NCI-H2227 (cell line): ENCODE data around the gene HTRA1.

Source experiments
- DNase-seq: peaks from one replicate; lab custom pipeline; 2025; ENCODE audit not compliant: unreplicated experiment; lab: John Stamatoyannopoulos, UW

Gene HTRA1

GRCh38 chr10:122461367-122461728 lies at the start of gene HTRA1:
Gene HTRA1 (plus strand): TSS chr10:122461553. CDS start chr10:122461653, 100 bp downstream.
- DNase-seq = peak; percentile 9

- no peak for DNase-seq
Measured at GRCh38 chr10:122413327-122413726, 48.0 kb upstream of the HTRA1 start.

DNA sequence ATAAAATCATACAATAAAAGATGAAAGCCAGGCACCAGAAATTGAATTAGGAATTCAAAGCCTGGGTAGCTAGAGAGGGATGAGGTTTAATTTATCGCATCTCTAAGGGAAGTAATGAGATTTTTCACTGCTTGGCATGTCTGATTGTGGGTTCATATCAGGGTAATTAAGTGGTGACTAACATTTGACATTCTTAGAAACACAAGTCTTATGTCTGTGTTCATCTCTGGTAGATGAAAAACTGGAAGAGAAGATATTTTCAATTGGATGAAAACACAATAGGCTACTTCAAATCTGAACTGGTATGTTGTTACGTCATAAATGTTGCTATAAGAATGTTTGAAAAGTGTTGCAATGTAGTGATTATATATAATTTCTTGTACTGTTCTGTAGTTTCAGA lies 43.7 kb upstream of the HTRA1 start:
- DNase-seq = no peak

DNA sequence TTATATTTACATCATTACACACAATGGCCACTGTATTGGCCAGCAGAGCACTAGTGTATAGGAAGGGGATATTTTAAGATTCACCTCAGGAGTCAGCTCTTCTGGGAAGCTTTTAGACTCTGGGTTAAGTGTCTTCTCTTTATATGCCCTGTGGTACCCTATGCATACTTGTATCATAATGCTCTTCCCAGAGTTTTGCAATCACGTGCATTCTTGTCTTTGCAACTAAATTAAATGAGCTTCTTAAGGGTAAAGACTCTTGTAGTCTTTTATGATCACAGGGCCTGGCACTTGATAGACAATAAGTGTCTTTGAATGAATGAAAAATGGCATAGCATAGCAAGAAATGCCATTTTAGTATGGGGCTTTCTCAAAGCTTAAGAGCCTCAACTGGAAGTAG lies 42.3 kb upstream of the HTRA1 start:
- DNase-seq = no peak

- DNase-seq = no peak
Measured at GRCh38 chr10:122419876-122420623, 41.3 kb upstream of the HTRA1 start.

- DNase-seq = no peak
Measured at GRCh38 chr10:122420624-122421007, 40.7 kb upstream of the HTRA1 start.

DNA sequence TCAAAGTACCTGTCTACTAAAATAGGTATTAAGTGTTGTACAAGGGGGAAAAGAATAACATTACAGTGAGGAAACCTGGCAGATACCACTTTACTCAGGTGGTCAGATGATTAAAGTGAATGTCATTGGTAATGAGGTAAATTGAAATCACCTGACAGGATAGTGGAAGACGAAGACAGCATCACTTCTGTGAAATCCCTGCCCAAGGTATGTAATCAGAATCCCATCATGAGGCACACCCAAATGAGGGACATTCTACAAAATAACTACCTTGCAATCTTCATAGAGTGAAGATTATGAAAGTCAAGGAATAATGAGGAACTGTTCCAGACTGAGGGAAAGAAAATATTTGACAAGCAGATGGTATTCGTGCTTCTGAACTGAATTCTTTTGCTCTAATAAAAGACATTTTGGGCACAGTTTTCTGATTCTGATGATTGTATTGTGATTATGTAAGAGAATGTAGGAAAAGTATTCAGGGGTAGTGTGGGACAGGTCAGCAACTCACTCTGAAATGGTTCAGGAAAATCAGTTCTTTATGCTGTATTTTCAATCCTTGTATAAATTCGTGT lies 40.2 kb upstream of the HTRA1 start:
- DNase-seq = no peak

DNA sequence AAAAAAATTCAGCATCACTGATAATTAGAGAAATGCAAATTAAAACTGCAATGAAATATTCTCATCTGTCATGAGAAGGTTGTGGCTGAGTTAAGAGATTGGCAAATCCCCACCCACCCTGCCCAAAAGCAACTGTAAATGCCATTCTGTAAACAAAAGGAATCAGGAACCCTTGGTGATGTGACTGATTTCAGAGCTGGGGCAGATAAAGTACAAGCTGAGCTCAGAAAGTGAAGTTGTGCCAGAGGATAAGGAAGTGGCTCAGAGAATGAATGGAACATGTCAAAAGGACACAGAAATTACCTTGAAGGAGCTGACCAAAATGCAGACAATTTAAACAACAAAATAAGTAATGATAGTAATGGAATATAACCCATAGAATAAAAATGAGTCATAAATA lies 39.6 kb upstream of the HTRA1 start:
- no peak for DNase-seq

DNA sequence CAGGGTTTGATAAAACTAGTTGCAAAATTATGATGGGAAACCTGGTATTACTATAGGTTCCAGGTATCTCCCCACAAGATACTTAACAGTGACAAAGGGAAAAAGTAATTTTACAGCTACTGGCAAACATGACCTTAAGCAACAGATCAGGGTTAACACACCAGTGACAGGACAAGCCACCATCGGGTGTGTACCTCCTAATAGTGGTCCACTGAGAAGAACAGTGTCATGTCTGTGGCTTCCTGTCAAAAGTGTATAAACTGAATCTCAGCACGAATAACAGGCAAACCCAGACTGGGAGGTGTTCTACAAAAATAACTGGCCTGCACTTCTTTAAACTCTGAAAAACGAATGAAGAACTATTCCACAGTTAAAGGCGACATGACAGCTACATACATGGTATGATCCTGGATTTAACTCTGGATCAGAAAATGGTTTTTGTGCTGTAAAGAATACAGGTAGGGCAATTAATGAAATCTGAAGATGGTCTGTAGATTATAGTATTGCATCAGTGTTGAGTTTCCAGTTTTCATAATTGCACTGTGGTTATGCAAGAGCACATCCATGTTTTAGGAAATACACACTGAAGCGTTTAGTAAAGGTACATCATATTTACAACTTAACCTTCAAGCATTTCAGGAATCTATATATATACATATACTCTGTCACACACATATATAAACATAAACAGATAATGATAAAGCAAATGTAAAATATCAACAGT lies 38.9 kb upstream of the HTRA1 start:
- no peak for DNase-seq

GRCh38 chr10:122424059-122424458 lies 37.3 kb upstream of the HTRA1 start:
- DNase-seq = no peak

DNA sequence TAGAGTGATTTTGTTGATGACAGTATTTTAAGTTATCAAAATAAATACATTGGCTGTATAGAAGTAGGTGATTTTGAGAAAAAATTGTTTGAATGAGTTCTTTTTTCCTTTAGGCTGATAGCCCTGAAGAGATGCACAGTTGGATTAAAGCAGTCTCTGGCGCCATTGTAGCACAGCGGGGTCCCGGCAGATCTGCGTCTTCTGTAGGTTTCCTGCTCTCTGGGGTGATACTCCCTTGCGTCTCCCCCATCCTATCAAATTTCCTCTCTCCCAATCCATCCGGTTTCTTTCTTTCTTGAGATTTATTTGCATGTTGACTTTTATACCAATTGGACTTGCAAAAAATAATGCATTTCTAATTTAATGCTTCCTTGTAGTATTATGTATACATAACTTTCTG lies 34.5 kb upstream of the HTRA1 start:
- DNase-seq = no peak

GRCh38 chr10:122427280-122427679 lies 34.1 kb upstream of the HTRA1 start:
- DNase-seq = no peak

DNA sequence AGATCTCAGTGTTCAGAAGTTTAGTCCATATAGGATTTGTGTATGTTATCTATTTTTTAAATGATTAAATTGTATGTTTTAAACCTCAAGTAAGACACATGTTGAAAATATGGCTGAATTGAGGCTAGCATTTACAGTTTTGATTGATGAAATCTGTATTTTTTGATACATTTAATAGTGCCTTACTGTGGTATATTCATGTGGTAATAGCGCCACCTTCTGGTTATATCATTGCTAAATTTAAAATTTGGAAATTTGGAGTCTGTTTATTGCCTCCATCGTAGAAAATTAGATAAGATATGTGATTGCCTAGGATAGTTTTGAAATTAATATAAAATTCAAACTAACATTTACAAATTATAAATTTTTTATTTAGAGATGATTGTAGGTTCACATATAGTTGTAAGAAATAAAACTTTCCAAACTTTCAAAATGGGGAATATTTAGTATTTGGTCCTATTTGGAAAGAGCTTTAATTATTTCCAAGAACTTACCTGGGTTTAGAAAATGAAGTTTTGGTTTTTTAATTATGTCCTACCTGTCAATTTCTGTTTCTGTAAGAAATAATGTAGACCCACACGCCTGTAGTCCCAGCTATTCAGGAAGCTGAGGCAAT lies 26.0 kb upstream of the HTRA1 start:
- DNase-seq = peak; percentile 59

- no peak for DNase-seq
Measured at GRCh38 chr10:122441961-122442360, 19.4 kb upstream of the HTRA1 start.

DNA sequence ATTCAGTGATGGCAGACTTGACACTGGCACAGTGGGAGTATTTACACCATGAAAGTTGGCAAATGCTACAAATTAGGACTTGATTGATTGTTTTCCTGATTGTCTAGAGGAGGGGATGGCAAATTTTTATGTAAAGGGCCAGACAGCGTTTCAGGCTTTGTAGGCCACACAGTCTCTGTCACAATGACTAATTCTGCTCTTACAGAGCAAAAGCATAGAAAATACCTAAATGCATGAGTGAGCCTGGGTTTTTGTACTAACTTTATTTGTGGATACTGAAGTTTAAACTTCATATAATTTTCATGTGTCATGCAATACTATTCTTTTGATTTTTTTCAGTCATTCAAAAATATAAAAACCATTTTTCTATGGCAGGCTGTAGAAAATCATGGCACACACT lies 15.9 kb upstream of the HTRA1 start:
- no peak for DNase-seq

GRCh38 chr10:122445904-122446303 lies 15.4 kb upstream of the HTRA1 start:
- no peak for DNase-seq

- DNase-seq = no peak
Measured at GRCh38 chr10:122446668-122447423, 14.5 kb upstream of the HTRA1 start.

- no peak for DNase-seq
Measured at GRCh38 chr10:122448600-122448999, 12.8 kb upstream of the HTRA1 start.

DNA sequence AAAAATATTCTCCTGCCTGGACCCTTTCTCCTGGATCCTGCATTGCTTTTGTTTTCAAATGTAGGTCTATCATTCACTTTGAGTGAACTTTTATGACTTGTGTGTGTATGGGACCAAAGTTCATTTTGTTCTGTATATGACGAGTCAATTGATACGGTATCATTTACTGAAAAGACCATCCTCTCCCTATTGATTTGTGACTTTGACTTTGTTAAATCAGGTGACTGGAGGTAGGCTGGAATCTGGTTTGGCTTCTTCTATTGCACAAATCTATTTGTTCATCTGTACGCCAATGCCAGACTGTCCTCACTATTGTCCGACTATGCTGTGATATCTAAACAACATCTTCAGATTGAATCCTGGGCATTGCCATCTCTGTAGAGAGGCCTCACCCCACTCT lies 12.2 kb upstream of the HTRA1 start:
- DNase-seq = no peak

DNA sequence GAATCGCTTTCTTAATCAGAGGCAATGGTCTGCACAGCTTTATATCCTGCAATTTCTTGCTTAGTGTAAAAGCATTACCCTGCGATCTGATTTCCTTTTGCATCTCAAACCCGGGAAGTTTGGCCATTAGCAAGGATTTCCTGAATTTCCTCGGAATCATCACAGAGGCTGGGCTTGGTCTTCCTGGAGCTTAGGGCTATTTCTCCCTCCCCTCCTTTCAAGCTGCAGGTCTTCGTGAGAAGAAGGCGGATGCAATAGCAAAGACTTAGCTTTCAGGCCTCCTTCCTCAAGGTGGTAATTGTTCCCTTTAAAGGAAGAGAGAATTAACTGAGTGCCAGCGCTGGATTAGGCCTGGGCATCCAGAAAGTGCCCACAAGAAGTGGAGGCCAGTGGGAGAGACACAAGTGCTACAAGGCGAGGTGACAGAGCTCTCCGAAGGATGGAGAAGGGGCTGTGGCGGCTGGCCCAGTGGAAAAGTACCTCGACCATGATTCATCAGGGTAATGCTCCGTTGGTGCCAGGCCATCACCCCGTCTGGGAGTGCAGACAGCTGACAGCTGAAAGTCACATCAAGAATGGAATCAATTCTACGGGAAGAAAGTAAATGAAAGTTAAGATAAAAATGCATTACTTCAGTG lies 10.9 kb upstream of the HTRA1 start:
- no peak for DNase-seq

DNA sequence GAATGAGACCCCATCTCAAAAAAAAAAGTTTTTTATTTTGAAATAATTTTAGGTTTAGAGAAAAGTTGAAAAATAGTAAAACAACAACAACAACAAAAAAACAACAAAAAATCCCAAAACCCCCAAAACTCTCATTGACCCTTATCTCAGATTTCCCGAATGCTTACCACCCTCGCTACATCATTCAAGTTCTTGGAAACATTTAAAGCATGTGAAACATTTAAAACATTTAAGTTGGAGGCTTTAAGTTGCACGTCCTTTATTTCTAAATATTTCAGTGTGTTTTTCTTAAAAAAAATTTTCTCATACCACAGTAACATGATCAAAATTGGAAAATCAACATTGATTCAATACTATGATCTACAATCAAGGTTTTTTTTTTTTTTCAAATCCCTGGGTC lies 7.3 kb upstream of the HTRA1 start:
- DNase-seq = no peak
